GM21447 (cell line): ENCODE results near the gene EEFSEC.

Source experiments
- ATAC-seq: cut with Tn5 transposase; IDR thresholded peaks from one replicate; pipeline ENCODE4 v1.9.1; 2021; ENCODE audit not compliant: unreplicated experiment

EEFSEC gene

DNA sequence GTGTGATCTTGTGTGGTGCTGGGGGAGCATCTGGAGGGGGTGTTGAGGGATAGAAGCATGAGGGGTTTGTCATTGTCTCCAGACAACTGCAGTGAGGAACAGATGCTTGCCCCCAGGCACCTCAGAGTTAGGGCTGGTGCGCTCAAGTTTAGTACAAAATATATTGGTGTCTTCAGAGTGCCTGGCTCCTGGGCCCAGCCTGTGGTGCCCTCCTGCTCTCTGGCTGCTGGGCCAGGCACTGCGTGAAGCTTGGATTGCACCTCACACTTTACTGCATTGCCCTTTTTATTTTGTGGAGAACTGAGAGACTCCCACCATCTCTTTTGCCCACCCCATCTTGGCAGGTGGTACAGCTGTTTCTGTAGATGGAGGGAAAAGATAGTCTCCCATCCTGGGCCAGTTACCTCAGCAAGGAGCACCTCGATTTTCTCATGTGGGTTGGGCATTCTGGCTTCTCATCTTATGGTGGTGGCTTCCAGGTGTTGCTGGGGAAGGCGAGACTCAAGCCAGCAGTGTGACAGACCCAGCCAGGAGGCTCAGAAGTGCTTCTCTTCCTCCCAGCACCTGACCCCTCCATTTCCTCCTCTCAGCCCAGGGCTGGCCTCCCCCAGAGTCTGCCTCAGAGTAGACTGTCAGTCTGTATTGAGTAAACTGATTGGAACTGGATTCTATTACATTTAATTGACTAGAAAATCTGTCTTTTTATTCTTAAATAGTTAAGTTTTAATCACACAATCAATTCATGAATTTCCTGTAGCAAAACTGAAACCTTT, 173.0 kb downstream of the EEFSEC start:
- no peak for ATAC-seq

DNA sequence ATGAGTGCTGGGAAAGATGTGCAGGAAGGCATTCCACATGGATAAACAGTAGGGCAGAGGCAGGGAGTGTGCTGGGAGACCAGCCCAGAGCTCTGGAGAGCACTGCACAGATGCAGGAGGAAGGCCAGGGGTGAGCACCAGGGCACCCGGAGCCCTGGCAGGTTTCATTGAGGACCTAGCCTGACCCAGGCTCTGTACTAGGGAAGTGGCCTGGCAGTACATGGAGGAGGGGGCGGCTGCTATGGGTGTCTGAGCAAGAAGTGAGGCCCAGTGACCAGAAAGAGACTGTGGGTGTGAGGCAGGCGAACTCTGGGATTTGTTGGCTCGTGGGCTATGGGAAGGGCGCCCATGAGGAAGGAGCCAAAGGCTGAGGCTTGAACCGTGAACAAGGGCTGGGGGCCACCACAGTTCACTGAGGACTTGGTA, 174.3 kb downstream of the EEFSEC start:
- no peak for ATAC-seq

- no peak for ATAC-seq
Measured at GRCh38 chr3:128328546-128329458, 175.5 kb downstream of the EEFSEC start.

- no peak for ATAC-seq
Measured at GRCh38 chr3:128329491-128330213, 176.4 kb downstream of the EEFSEC start.

- ATAC-seq, result no peak
Measured at GRCh38 chr3:128330214-128330842, 177.0 kb downstream of the EEFSEC start.

GRCh38 chr3:128334086-128334645, 180.9 kb downstream of the EEFSEC start:
- ATAC-seq, result no peak

DNA sequence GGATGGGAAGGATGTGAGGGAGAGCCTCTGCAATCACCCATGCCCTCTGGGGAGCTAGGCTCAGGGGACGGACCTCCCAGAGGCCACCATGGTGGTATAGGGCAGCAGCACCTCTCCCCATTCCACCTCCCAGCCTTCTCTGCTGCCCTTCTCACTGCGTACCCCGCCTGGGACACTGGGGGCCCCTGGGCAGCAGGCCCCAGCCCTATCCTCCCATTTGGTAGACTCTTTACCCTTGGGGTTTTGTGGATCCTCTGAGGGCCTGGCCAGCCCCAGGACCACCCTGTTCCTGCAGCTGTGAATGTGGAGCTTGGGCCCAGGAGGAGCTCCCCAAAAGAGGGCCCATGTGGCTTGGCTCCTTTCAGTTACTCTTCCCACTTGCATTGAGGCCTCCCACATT, 181.5 kb downstream of the EEFSEC start:
- no peak for ATAC-seq

- no peak for ATAC-seq
Measured at GRCh38 chr3:128335621-128336296, 182.5 kb downstream of the EEFSEC start.

DNA sequence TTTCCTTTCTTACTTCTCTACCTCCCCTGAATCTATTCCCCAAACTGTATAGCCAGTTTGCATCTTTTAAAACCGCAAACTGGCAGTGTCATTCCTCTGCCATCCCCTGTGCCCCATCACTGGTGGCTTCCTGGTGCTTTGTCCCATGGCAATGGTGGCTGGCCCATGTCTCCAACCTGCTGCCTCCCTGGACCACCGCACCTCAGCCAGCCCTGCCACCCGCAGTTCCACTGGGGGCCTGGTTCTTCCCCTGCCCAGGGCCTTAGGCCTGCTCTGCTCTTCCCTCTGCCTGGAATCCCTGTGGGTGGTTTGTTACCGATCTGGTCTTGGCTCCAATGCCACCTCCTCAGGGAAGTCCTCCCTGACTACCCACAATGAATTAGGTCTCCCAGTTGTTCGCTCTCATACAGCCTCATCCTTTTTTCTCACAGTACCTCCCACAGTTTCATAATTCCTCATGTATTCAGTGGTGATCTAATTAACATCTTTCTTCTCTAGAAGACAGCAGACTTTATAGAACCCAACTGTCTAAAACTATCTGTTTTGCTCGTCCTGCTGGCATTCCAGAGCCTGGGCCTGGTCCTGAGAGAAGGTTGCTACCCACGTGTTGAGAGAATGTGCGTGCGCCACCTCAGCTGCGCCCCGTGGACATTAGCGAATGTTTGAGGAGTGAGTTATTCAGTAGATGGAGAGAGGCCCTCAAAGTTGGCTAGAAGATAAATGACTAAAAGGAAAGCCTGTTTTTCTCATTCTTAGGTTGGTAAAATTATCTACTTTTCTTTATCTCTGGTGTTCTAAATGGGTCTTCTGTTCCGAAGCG, 183.3 kb downstream of the EEFSEC start:
- no peak for ATAC-seq

DNA sequence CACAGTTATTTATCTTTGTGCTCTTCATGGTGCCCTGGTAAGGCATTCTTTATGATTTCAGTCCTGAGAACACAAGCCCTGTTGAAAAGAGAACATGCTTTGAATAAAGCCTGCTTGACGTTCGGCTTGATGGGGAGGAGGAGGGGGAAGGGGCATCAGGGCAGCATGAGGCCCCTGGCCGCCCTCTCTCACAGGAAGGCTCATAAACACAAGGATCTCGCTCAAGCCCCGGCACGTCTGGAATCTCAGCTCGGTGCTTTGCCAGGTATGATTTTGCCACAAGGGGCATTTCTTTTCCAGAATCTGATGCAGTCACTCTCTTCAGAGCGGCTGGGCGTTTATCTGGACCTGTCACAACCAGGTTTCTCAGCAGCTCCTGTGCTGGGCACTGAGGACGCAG, 184.0 kb downstream of the EEFSEC start:
- ATAC-seq, result no peak

DNA sequence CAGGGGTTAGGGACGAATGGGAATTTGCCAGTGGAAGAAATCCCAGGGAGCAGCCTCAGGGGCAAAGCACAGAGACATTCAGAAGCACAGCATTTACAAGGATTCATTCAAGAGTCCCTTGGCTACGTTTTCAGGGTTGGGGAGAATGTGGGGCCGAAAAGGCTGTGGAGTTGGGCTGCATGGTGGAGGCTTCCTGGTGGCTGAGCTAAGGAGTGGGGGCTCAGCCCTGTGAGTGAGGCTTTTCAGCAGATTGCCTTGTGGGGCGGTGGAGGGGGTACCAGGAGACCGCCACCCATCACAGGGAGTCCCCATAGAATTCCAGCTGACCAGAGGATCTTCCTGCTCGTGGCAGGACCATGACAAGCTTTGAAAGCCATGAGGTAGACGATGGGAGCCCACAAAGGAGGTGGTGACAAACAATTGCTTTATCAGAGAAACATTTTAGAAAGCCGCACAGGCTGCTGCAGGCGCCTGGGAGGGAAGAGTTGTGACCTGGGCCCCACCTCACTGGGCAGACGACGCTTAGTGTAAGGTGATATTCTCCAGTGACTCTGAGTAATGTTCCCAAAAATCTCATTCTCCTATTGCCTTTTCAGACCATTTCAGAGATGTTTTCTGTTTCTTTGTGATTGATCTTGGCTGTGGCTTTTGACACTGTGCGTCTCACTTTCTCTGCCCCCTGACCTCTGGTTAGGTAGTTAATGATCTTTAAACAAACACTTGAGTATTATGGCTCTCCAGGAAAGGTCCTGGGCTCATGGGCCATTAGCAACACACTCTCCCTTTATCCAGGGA, 185.5 kb downstream of the EEFSEC start:
- ATAC-seq, result no peak

GRCh38 chr3:128339491-128340012, 186.3 kb downstream of the EEFSEC start:
- no peak for ATAC-seq

DNA sequence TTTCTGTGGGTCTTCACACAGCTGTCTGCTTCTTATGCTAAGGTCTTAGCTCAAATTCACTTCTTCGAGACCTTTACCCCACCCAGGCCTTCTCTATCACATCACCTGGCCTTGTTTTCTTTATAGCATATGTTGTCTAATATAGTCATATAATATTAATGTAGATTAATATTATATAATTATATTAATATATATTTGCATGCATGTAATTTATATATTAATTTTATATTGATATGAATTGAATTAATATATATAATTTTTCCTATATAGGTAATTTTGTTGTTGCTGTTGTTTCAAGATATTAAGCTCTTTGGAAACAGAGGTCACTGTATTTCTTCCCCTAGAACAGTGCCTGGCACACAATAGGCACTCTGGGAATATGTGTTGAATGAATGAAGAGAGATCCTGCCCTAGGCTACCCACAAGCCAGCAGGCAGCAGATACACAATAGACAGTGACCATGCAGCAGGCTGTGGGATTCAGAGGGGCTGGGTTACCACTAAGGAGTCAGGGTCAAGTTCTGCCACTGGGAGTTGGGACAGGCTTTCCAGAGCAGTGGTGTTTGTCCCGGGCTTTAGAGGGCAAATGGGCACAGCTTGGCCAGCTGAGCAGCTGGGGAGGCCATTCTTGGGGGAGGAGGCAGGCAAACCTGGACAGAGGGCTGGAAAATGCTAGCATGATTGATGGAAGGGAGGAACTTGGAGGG, 187.1 kb downstream of the EEFSEC start:
- no peak for ATAC-seq

GRCh38 chr3:128340904-128341555, 187.7 kb downstream of the EEFSEC start:
- ATAC-seq, result no peak

DNA sequence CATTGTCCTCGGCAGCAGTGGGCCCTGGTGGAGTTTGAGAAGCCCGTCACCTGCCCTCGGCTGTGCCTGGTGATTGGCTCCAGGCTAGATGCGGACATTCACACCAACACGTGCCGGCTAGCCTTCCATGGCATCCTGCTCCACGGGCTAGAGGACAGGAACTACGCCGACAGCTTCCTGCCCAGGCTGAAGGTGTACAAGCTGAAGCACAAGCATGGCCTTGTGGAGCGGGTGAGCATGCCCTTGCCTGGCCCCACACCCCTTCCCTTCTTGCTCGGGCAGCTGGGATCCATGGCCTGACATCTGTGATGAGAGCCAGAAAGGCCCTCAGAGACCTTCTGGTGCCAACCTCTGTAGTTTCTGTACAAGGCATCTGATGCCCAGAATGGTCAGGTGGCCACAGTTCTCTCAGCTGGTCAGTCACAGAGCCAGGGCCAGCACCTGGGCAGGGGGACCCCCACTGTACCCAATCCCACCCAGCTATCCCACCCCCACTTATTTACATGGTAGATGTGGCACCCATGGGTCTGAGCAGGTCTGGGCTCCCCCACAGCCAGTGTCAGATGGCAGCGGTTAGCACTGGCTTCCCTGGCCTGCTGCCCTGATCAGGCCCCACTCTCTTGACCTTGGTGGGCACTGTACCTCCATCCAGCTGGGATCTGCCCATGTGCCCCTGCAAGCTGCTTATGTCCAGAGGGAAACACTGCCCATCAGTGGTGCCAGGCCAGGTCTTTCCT, 188.5 kb downstream of the EEFSEC start:
- ATAC-seq, result no peak

DNA sequence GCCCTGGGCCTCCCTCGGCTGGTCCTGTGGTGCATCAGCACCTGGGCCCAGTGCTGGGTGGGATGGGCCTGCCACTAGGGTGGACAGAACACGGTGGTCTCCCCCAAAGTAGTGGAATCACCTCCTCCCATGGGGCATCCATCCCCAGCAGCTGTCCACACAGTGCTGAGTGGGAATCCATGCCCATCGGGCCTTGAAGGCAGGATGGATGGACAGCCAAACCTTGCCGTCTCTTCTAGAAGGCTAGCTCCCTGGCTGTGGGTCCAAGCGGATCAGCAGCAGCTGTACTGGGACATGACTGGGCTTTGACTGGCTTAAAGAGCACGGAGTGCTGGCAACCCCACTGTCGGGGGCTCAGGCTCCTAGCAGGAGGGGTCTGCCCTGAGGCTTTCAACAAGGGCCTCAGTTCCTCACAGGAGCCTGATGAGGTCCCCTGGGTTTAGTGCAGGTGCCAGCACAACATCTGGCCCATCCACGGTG, 189.5 kb downstream of the EEFSEC start:
- no peak for ATAC-seq
